B cell (primary cell): ENCODE measurements around the gene CSNK1G1. TPM values are rescaled to one million over a fixed set of nuclear protein-coding genes. Genes with fewer than 3 reads are reported as not detected.
A peak's percentile ranks its signal among the peaks of the same experiment; 100 is the strongest.

Experiments used
- ATAC-seq: fragments of 200-7000 bp; cut with Tn5 transposase; one replicate; pipeline ENCODE4 v1.10.0; 2021; ENCODE audit warnings: low read depth, mild to moderate bottlenecking, moderate number of reproducible peaks, moderate library complexity
- CTCF ChIA-PET: fragments of 350-600 bp; sonication (Branson Sonifier 250); formaldehyde crosslinking; loops from one replicate; lab custom pipeline; 2021; ENCODE audit warnings: antibody characterized with exemption, inconsistent platforms; lab: Charles Lee
- POLR2A ChIA-PET: fragments of 350-600 bp; sonication (Branson Sonifier 250); formaldehyde crosslinking; loops from one replicate; lab custom pipeline; 2021; ENCODE audit warnings: antibody characterized with exemption; lab: Charles Lee
- DNase-seq: peaks from one replicate; pipeline ENCODE4 v3.0.0; 2013
- H2AFZ ChIP-seq: 2 replicates; pipeline ENCODE4 v1.6.1; 2012; ENCODE audit warnings: mild to moderate bottlenecking, low read depth, low read length; ENCODE audit not compliant: insufficient read depth, poor library complexity, severe bottlenecking
- H3K27ac ChIP-seq, 2 donors: 1 replicate in 1 of 2; 2 replicates in 1 of 2; pipeline ENCODE4 v1.5.1; 2012 to 2013; ENCODE audit warnings: low read length in 2 of 2, mild to moderate bottlenecking in 2 of 2, moderate library complexity in 1 of 2
- H3K27me3 ChIP-seq, 4 experiments: fragments of 200-600 bp in 1 of 4; sonication (generic) in 1 of 4; replicated peaks in 1 of 4; 1 replicate in 2 of 4; 2 replicates in 2 of 4; pipeline versions ENCODE4 v1.6.1 to v1.7.0; 2013 to 2016; ENCODE audit warnings: low read length in 3 of 4, mild to moderate bottlenecking in 2 of 4, mixed read lengths in 1 of 4, moderate library complexity in 1 of 4; ENCODE audit not compliant: insufficient read depth in 4 of 4, control insufficient read depth in 3 of 4; ENCODE audit errors: control extremely low read depth in 1 of 4
- H3K36me3 ChIP-seq, 2 experiments: replicated peaks in 1 of 2; 1 replicate in 1 of 2; 2 replicates in 1 of 2; pipeline versions ENCODE4 v1.6.1 to v1.7.1; 2013; ENCODE audit warnings: low read length in 1 of 2; ENCODE audit not compliant: insufficient read depth in 2 of 2, control insufficient read depth in 1 of 2; ENCODE audit errors: control extremely low read depth in 1 of 2, extremely low read depth in 1 of 2
- H3K4me1 ChIP-seq, 2 donors: fragments of 200-600 bp in 1 of 2; sonication (generic) in 1 of 2; 1 replicate in 1 of 2; 2 replicates in 1 of 2; pipeline versions ENCODE4 v1.5.1 to v1.6.1; 2013 to 2017; ENCODE audit warnings: low read length in 2 of 2; ENCODE audit not compliant: control insufficient read depth in 2 of 2, insufficient read depth in 2 of 2
- H3K4me2 ChIP-seq: replicated peaks from 2 replicates; pipeline ENCODE3; 2012; ENCODE audit warnings: mild to moderate bottlenecking, low read depth, low read length; ENCODE audit not compliant: poor library complexity, severe bottlenecking
- H3K4me3 ChIP-seq, 5 experiments: fragments of 200-600 bp in 1 of 5; sonication (generic) in 1 of 5; 1 replicate in 3 of 5; 2 replicates in 2 of 5; pipeline versions ENCODE4 v1.5.1 to v1.7.0; 2011 to 2016; ENCODE audit warnings: low read length in 4 of 5, mild to moderate bottlenecking in 4 of 5, low read depth in 2 of 5, control low read depth in 1 of 5, moderate library complexity in 1 of 5; ENCODE audit not compliant: insufficient read depth in 1 of 5; ENCODE audit errors: control extremely low read depth in 1 of 5, extremely low read depth in 1 of 5
- H3K79me2 ChIP-seq: fragments of 200-600 bp; sonication (generic); one replicate; pipeline ENCODE4 v1.6.0; 2016; ENCODE audit warnings: low read length; ENCODE audit not compliant: control insufficient read depth, insufficient read depth
- H3K9ac ChIP-seq: fragments of 200-600 bp; sonication (generic); 2 replicates; pipeline ENCODE4 v1.6.1; 2017; ENCODE audit warnings: mild to moderate bottlenecking, low read length, moderate library complexity
- H3K9me3 ChIP-seq, 3 donors: one replicate each; pipeline versions ENCODE4 v1.6.1 to v1.7.1; 2013; ENCODE audit warnings: low read length in 2 of 3; ENCODE audit not compliant: control insufficient read depth in 2 of 3, insufficient read depth in 1 of 3; ENCODE audit errors: control extremely low read depth in 1 of 3
- H4K20me1 ChIP-seq: 2 replicates; pipeline ENCODE4 v1.6.0; 2012; ENCODE audit warnings: mild to moderate bottlenecking, low read length; ENCODE audit not compliant: insufficient read depth, control insufficient read depth, poor library complexity, severe bottlenecking
- H3K27ac Mint-ChIP-seq: one replicate; pipeline ENCODE4 v1.8.0; 2021; ENCODE audit warnings: mixed read lengths
- H3K27me3 Mint-ChIP-seq: one replicate; pipeline ENCODE4 v1.8.0; 2021; ENCODE audit warnings: mixed read lengths
- H3K4me1 Mint-ChIP-seq: one replicate; pipeline ENCODE4 v1.8.0; 2021; ENCODE audit warnings: mixed read lengths
- H3K4me3 Mint-ChIP-seq: one replicate; pipeline ENCODE4 v1.8.0; 2021; ENCODE audit warnings: mixed read lengths
- H3K9me3 Mint-ChIP-seq: one replicate; pipeline ENCODE4 v1.8.0; 2022; ENCODE audit warnings: mixed read lengths; ENCODE audit not compliant: insufficient read depth
- EZH2 ChIP-seq: IDR thresholded peaks from 2 replicates; pipeline ENCODE4 v1.6.1; 2012; ENCODE audit warnings: borderline replicate concordance, low read depth, mild to moderate bottlenecking, moderate library complexity, low read length; ENCODE audit not compliant: insufficient read depth, poor library complexity, severe bottlenecking
- WGBS: methylation state at CpG from one replicate; pipeline ENCODE4 v1.1.5; 2013; ENCODE audit warnings: missing lambda C conversion rate; ENCODE audit not compliant: insufficient coverage; 5-methylcytosine and 5-hydroxymethylcytosine counted together
- intact Hi-C: fragments of 100-400 bp; cut with micrococcal nuclease; formaldehyde crosslinking; loops from one replicate; pipeline ENCODE4 v1.10.0; 2022
- polyA plus RNA-seq: library from polyadenylated mRNA; depleted of rRNA; stranded (reverse); fragments of >200 nt; gene quantifications from 2 replicates; pipeline ENCODE4 v1.2.3, GENCODE V29; 2012
- small RNA-seq: library from RNA; depleted of rRNA; stranded (forward); fragments of <200 nt; gene quantifications from one replicate; pipeline ENCODE3, GENCODE V24; 2012; ENCODE audit warnings: low replicate concordance, low read depth; ENCODE audit not compliant: insufficient read length
- total RNA-seq, 2 donors: library from RNA; stranded (reverse); fragments of 120-200 nt in 1 of 2; gene quantifications; 1 replicate in 1 of 2; 2 replicates in 1 of 2; pipeline versions ENCODE4 v1.2.3 to v1.2.4, GENCODE V29; 2013 to 2022
- TF ChIP-seq, protein P1 (sequence below): fragments of 200-600 bp; IDR thresholded peaks from one replicate; pipeline ENCODE4 v1.8.0; 2022; ENCODE audit warnings: antibody characterized with exemption, mild to moderate bottlenecking

CSNK1G1 gene
- total and polyA plus RNA-seq, 2 donors (not counting 1 experiment from before 2014, with no cell fraction given), result 5.2 to 40.3 TPM

- Histone ChIP-seq H3K4me2 (no peak overlapping the region), H3K4me3 (no peak overlapping the region), H3K9me3 (no peaks in the 10 kb centered on the region), H3K4me1 (peaks cover 7 to 9% of the 10 kb centered on the region in 2 donors), H3K27ac (no peak overlapping the region), H3K9ac (no peak overlapping the region), H3K36me3 (peaks cover 19 to 97% of the 10 kb centered on the region in 2 experiments), H3K27me3 (no peaks in the 10 kb centered on the region), H3K79me2 (peaks cover 86% of the 10 kb centered on the region), H4K20me1 (peaks cover 19% of the 10 kb centered on the region), H2AFZ (no peak overlapping the region)
- intact Hi-C loops, result no loop called here
- POLR2A ChIA-PET, result no interaction called here
- no peak for DNase-seq
- H3K4me3 Mint-ChIP-seq, result no peak overlapping the region
- 100% methylated on average over 5 of the region's 5 CpGs for WGBS
- ATAC-seq, result no peak
- no peaks in the 10 kb centered on the region for H3K27me3 Mint-ChIP-seq
- CTCF ChIA-PET, result interaction anchor here (1.4 kb wide), 1 partner anchor 19 kb away, joined by 3 read pairs; no protein-coding TSS in a partner anchor
- H3K4me1 Mint-ChIP-seq, result peaks cover 12% of the 10 kb centered on the region
- H3K27ac Mint-ChIP-seq, result peak overlapping the region; percentile 29
- TF ChIP-seq EZH2, result no peak
- TF ChIP-seq, protein P1, sequence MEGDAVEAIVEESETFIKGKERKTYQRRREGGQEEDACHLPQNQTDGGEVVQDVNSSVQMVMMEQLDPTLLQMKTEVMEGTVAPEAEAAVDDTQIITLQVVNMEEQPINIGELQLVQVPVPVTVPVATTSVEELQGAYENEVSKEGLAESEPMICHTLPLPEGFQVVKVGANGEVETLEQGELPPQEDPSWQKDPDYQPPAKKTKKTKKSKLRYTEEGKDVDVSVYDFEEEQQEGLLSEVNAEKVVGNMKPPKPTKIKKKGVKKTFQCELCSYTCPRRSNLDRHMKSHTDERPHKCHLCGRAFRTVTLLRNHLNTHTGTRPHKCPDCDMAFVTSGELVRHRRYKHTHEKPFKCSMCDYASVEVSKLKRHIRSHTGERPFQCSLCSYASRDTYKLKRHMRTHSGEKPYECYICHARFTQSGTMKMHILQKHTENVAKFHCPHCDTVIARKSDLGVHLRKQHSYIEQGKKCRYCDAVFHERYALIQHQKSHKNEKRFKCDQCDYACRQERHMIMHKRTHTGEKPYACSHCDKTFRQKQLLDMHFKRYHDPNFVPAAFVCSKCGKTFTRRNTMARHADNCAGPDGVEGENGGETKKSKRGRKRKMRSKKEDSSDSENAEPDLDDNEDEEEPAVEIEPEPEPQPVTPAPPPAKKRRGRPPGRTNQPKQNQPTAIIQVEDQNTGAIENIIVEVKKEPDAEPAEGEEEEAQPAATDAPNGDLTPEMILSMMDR, result no peak
- H3K9me3 Mint-ChIP-seq, result no peaks in the 10 kb centered on the region
These were observed 238.1 kb downstream of the CSNK1G1 start for GRCh38 chr15:64117759-64118487.

Small RNA genes within 50 kb of the gene (small RNA-seq; reads per million reads assigned to genes)
- not detected for gene RF00554

Other genes with a start within 250 kb of the CSNK1G1 start
- gene SNX22, start 204.4 kb downstream of the CSNK1G1 start, total RNA-seq, result 43.0 and 44.9 TPM in 2 replicates
- gene SNX22, start 204.4 kb downstream of the CSNK1G1 start, polyA plus RNA-seq, result 196 and 305 TPM in 2 replicates
- gene PPIB, start 193.2 kb downstream of the CSNK1G1 start, total RNA-seq, result 107 and 108 TPM in 2 replicates
- gene PPIB, start 193.2 kb downstream of the CSNK1G1 start, polyA plus RNA-seq, result 176 and 179 TPM in 2 replicates
- gene PCLAF, start 25.3 kb upstream of the CSNK1G1 start, total RNA-seq, result 0.42 and 0.46 TPM in 2 replicates
- gene PCLAF, start 25.3 kb upstream of the CSNK1G1 start, polyA plus RNA-seq, result 0.82 and 0.92 TPM in 2 replicates
- 35.7 and 38.2 TPM in 2 replicates for gene TRIP4, start 31.7 kb upstream of the CSNK1G1 start, total RNA-seq
- gene TRIP4, start 31.7 kb upstream of the CSNK1G1 start, polyA plus RNA-seq, result 13.7 and 17.0 TPM in 2 replicates
- gene ZNF609, start 104.4 kb upstream of the CSNK1G1 start, total RNA-seq, result 32.9 and 36.7 TPM in 2 replicates
- gene ZNF609, start 104.4 kb upstream of the CSNK1G1 start, polyA plus RNA-seq, result 5.0 and 5.8 TPM in 2 replicates